Inferior parietal cortex (tissue), 1 donor: Measurements from ENCODE around the gene MAP2.

Experiments used
- DNase-seq: peaks from one replicate; pipeline ENCODE4 v3.0.0-alpha.2; 2016; ENCODE audit errors: extremely low spot score

Gene MAP2

DNA sequence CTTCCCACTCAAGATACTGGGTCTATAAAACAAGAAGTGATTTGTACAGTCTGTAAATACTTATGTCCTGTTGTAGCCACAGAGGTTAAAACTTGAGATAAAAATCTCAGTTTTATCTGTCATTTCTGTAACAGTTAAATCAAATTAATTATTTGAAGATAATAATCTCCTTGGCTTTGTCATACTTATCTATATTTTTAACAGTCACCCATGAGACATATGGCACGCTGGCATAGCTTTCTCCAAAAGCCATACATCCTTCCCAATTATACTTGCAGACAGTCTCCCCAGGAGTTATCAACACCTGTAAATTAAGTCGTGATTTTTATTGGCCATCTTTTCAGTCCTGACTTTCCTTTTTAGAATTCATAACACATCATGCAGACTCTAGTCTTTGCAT lies 278.9 kb downstream of the MAP2 start:
- no peak for DNase-seq

DNA sequence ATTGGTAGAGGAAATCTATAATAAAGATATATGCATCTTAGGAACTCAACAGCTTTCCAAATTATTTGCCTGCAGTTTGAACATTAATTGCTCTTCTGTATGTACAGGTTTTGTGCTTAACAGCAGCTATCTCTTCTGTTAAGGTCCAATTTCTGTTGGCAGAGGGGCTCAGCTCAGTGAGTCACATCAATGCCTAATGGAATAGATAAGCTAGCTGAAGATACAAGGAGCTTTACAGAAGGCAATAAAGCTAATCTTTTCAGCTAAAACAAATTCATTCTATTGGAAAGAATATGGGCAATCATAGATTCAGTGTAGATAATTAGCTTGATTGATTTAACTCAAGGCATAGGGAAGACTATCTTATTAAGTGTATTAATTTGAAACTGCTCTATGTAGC lies 289.4 kb downstream of the MAP2 start:
- no peak for DNase-seq

DNA sequence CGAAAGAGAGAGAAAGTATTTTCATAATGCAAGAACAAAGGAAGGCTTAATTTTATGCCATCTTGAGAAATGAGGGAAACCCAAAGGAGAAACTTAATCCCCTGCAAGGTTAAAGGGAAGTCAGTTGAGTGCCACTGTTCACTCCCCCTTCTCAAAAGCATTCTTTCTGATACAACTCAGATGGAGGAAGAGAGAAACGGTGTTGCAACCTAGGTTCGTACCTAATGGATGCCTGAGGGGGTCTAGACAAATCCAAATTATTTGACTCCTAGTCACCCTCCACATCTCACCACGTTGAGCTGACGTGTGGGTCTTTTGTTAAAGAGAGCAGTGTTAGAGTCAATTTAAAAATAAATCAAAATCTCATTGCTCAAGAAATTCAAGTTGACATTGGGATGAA lies 295.2 kb downstream of the MAP2 start:
- DNase-seq = no peak

DNA sequence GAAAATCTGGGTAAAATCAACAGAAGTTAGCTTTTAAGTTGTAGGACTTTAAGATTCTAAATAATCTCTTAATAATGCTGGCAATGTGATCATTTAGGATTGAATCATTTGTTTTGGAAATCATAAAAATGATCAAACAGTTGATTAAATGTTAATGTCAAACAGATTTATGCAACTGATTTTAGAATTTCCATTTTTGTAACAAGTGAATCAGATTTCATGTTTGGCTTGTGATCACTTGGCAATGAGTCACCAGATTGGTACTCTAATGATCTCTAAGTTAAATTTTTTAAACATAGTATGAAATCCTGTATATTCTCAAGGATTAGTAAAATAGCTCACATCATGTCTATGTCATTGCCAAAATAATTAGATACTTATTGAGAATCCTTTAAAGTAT lies 297.6 kb downstream of the MAP2 start:
- DNase-seq = no peak

DNA sequence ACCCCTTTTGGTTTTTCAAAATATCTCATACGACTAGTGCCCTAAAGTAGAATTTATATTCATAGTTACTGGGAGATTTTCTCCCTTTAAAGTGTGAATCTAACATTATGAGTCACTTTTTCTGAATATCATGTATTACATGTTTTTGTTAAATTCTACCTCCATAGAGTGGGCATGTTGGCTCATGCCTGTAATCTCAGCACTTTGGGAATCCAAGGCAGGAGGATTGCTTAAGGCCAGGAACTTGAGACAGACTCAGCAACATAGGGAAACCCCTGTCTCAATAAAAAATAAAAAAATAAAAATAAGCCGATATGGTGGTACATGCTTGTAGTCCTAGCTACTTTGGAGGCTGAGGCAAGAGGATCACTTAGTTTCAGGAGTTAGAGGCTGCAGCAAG lies 302.5 kb downstream of the MAP2 start:
- DNase-seq = no peak

DNA sequence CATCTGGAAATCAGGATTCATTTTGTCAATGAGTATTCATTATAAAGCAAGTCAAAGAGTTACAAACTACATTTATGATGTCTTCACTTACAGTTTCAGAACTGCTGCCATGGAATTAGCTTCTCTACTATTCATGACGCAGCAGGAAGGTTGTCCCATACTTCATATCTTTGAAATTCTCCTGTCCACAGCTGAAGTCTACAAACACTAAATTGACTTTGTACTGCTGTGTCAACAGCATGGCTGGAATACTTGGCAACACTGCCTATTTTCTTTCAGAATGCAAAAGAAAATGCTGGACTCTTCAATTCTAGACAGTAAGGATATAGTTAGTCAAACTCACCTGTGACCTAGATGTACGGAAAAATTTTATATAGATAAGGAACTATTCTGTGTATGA lies 303.2 kb downstream of the MAP2 start:
- DNase-seq = no peak

DNA sequence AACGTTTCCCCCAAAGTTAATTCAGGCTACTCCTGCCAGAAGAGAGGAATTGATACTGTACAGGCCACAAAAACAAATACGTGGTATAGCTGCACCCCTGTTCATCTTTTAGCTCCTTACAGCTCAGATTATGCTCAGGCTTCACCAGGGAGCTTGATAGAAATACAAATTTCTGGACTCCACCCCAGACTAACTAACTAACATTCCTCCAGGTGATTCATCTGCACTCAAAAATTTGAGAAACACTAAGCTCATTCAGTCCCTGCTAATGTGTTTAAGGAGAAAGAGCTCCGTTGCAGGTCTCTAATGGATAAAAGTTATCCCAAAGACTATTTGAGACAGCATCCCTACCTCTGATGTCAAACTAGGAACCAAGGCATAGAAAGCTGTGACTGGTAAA lies 311.0 kb downstream of the MAP2 start:
- no peak for DNase-seq

DNA sequence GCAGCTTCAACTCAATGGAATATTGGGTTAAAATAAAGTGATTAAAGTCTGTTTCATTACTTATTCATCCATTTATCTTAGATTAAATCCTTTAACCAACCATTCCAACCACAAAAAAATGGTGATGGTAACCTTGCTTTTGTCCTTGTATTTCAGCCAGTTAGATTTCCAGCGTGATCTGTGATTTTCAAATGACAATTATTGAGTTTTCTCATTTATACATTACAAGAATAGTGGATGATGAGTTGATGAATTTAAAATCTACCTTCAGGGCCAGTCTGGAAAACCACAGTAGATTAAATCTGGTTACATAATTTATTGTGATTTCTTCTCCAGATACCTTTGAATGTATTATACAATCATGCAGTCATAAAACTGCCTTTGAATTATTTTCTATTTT lies 318.1 kb downstream of the MAP2 start:
- DNase-seq = no peak

DNA sequence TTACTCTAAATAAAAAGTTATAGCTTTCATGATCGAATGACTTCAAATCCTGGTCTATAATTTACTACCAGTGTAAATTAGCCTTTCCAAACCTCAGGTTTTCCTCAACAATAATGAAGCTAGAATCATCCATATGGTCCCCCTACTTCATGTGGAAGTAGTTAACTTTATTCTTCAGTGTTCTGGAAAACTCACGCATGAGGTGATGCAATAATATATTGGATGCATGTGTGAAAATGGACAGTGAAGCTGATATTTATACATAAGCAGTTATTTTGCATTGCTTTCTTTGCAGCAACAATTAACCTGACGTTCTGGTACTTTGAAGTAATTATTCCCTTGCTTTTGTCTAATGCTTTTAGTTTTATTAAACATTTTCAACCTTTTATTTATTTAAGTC lies 329.2 kb downstream of the MAP2 start:
- no peak for DNase-seq

DNA sequence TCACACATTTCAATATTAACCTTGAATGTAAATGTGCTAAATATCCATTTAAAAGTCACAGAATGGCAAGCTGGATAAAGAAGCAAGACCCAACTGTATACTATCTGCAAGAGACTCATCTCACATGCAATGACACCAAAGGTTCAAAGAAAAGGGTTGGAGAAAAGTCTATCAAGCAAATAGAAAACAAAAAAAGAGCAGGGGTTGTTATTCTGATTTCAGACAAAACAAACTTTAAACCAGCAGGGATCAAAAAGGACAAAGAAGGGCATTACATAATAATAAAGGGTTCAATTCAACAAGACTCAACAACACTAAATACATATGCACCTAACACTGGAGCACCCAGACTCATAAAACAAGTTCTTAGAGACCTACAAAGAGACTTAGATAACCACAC lies 333.3 kb downstream of the MAP2 start:
- no peak for DNase-seq

DNA sequence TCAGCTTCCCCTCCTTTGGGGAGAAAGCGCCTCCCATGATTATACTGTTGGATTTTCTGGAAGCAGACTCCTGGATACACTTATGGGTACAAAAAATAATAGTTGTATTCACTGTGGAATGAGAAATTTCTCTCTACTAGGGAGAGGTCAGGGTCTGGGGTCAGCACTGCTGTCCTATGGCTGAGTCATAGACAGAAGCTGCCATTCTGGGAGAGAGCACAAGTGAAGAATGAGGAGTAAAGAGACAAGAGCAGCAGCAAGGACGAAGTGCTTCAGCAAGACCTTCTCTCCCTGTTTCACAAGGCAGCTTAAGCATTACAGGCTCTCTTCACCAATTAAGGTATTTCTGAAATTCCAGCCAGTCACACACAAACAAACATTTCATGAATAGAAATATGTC lies 337.7 kb downstream of the MAP2 start:
- no peak for DNase-seq

DNA sequence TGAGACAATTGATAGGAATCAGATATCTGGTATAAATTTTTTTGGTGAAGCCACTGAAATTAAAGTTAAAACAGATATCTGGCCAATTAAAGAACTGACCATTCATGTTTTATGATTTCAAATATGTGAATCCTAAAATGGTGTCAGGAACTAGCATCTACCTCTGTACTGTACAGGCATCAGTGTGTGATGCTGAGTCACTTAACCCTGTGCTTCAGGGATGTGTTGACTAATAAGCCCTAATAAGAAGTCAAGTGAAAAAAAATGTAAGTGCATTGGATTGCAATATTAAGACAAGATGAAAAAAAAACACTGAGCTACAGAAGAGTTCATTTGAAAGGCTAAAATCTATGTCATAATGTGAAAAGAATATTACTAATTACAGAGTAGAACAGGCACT lies 338.7 kb downstream of the MAP2 start:
- DNase-seq = no peak

DNA sequence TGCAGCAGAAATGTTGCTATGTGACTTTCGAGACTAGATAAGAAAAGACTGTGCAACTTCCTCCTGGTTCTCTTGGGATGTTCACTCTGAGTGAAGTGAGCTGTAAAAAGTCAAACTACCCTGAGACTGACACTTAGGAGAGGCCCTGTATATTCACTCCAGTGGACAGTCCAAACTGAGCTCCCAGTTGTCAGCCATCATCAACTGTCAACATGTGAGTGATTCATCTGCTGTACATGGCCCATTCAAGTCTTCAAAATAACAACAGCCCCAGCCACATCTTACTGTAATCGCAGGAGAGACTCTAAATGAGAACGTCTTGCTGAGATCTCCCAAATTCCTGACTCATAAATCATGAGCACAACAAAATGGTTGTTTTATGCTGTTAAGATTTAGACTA lies 339.3 kb downstream of the MAP2 start:
- DNase-seq = no peak

DNA sequence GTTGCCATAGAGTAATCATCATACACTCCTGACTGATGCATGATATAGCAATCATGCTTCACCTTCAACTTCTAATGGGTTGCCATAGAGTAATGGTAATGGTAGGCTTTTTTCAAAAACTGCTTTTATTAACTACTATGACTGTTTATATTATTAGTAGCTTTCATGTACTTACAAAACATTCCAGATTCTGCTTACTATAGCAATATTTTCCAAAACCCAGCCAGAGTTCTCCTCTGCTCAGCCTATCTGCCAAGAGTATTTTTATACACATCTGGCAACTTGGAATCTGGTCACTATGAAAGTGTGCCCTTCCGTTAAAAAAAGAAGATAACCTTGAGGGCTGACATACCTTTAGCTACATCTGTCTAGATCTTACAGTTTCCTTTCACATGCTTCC lies 342.8 kb downstream of the MAP2 start:
- no peak for DNase-seq

DNA sequence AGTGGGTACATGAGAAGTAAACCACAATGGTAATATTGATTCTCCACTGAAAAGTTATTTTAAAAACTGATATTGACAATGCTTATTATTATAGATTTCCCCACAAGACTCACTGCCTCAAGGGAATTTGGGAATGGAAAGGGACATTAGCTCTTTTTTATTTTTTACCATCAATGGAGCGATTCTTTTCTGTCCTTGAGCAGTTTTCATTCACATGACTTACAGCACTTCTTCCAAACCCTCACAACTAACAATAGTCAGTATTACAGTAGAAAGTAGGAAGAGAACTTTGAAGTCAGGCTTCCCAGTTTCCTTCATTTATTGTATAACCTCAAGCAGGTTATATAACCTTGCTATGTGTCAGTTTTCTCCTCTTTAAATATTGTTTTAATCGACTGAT lies 343.5 kb downstream of the MAP2 start:
- no peak for DNase-seq

DNA sequence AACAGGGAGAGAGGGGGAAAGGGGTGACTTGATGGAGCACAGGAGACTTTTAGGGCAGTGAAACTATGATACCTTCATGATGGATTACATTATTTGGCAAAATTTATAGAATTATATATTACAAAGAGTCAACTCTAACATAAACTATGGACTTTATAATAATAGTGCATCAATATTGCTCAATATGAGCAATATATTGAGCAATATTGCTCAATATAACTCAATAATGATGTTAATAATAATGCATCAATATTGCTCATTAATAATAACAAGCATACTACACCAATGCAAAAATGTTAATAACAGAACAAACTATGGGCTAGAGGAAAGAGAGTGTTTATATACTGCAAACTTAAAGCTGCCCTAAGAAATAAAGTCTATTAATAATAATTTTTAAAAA lies 344.7 kb downstream of the MAP2 start:
- DNase-seq = no peak

DNA sequence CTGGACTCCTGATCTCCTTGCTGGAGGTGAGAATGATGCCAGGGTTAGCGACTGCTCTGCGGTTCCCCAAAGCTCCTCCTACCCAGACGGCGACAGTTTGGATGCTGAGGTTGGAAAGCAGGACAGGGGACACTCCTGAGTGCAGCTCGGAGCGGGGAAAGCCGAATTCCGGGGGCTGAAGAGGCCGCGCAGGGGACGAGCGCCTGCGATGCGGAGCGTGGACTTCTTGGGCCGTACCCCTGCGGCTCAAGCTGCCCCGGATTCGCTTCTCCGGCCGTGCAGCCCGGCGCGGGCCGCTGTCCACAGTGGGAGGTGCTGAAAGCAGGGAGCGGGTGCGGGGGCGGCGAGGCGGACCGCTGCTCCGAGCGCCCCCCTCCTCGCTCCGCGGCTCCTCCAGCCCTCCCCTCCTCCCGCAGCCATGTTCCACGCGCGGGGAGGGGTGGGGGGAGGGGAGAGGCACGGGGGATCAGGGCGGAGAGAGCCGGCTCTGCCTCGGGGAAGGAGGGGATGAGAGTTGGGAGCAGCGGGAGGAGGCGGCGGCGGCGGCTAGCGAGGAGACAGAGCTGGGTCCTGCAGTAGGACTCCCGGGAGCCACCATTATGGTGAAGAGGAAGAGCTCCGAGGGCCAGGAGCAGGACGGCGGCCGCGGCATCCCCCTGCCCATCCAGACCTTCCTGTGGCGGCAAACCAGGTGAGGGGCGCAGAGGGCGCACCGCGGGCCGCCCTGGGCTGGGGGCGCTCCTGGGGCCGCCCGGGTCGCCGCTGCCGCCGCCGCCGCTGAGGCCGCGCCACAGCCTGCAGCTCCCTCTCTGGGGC lies 347.8 kb downstream of the MAP2 start, which contains the start of gene UNC80:
Gene UNC80 (plus strand): TSS at position 359 of the 816 bp plus-strand sequence. CDS start 241 bp downstream, at position 600.
- peak; percentile 51 for DNase-seq

DNA sequence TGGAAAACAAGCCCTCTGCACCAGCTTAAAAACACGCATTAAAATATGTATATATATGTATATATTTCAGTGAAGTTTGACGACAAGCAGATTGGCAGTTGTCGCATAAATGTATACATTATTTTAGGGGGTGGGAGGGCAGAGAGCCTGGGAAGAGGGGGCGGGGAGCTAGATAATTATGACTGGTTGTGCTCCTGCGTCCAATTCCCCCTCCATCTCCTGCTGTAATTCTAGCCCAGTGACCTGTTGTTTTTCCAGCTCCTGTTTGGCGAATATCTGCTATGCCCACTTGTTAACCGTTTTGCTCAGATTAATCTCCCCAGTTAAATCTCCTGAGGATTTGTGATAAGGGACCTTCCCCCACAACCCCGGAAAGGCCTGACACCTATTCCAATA lies 348.4 kb downstream of the MAP2 start:
- no peak for DNase-seq

DNA sequence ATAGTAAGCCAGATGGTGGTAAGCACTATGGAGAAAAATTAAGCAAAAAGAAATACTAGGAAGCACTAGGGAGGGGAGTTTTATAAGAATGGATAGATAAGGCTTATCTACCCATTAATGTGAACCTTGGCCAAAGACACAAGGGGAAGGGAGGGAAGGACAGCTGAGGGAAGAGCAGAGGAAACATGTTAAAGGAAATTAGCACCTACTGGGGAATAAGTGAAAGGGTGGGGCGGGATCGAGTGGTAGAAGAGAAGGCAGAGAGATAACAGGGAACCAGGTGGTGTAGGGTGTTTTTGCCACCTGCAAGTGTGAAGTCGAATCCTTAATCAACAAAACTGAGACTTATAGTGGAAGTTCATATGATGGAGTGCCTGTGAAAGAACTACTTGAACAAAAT lies 349.5 kb downstream of the MAP2 start:
- DNase-seq = no peak
